Activated gamma-delta T cell (primary cell): ENCODE data around the gene TCF7L1.
"Not testable (repeated sequence)": the region's sequence is repeated elsewhere in the genome, so short reads cannot be mapped to it uniquely, and the experiment has no call there.

Source experiments
- DNase-seq: peaks from one replicate; lab custom pipeline; 2025; lab: John Stamatoyannopoulos, UW

TCF7L1 gene

GRCh38 chr2:85281553-85281952, 148.4 kb downstream of the TCF7L1 start:
- DNase-seq, result no peak

- DNase-seq, result no peak
Measured at GRCh38 chr2:85282914-85283313, 149.7 kb downstream of the TCF7L1 start.

GRCh38 chr2:85283641-85284040, 150.4 kb downstream of the TCF7L1 start:
- DNase-seq, result no peak

- DNase-seq, result no peak
Measured at GRCh38 chr2:85286918-85287317, 153.7 kb downstream of the TCF7L1 start.

GRCh38 chr2:85287721-85288120, 154.5 kb downstream of the TCF7L1 start:
- no peak for DNase-seq

- no peak for DNase-seq
Measured at GRCh38 chr2:85288244-85288725, 155.1 kb downstream of the TCF7L1 start.

- no peak for DNase-seq
Measured at GRCh38 chr2:85291425-85292023, 158.3 kb downstream of the TCF7L1 start.

- DNase-seq, result no peak
Measured at GRCh38 chr2:85302121-85302520, 168.9 kb downstream of the TCF7L1 start.

- DNase-seq, result no peak
Measured at GRCh38 chr2:85303780-85304531, 170.8 kb downstream of the TCF7L1 start.

GRCh38 chr2:85307527-85307897, 174.3 kb downstream of the TCF7L1 start:
- no peak for DNase-seq

- DNase-seq, result no peak
Measured at GRCh38 chr2:85308201-85308600, 175.0 kb downstream of the TCF7L1 start.

- no peak for DNase-seq
Measured at GRCh38 chr2:85308896-85309555, 175.8 kb downstream of the TCF7L1 start.

- no peak for DNase-seq
Measured at GRCh38 chr2:85309699-85310321, 176.6 kb downstream of the TCF7L1 start.

- DNase-seq, result no peak
Measured at GRCh38 chr2:85310330-85310729, 177.1 kb downstream of the TCF7L1 start.

- DNase-seq, result no peak
Measured at GRCh38 chr2:85312404-85312803, 179.2 kb downstream of the TCF7L1 start.

- no peak for DNase-seq
Measured at GRCh38 chr2:85314884-85315242, 181.7 kb downstream of the TCF7L1 start.

GRCh38 chr2:85315921-85316320, 182.7 kb downstream of the TCF7L1 start:
- DNase-seq, result not testable (repeated sequence)

GRCh38 chr2:85318222-85319074, 185.3 kb downstream of the TCF7L1 start:
- no peak for DNase-seq

GRCh38 chr2:85319796-85320195, 186.6 kb downstream of the TCF7L1 start:
- no peak for DNase-seq

- DNase-seq, result no peak
Measured at GRCh38 chr2:85323351-85323987, 190.3 kb downstream of the TCF7L1 start.

GRCh38 chr2:85323988-85324367, 190.8 kb downstream of the TCF7L1 start:
- DNase-seq, result not testable (repeated sequence)
